ENCODE measurements around the gene MED20.

MED20 gene

GRCh38 chr6:41874741-41875140 lies 46.2 kb downstream of the MED20 start:
- ATAC-seq (no peak), DNase-seq (no peak)
- no peaks in the 10 kb centered on the region for H3K4me1 Mint-ChIP-seq
- no peaks in the 10 kb centered on the region for H3K36me3 Mint-ChIP-seq (ENCODE audit: low read depth)
- H3K4me3 Mint-ChIP-seq, result no peak overlapping the region
- H3K27ac Mint-ChIP-seq, result no peak overlapping the region
- no peaks in the 10 kb centered on the region for H3K9me3 Mint-ChIP-seq
- no peaks in the 10 kb centered on the region for H3K27me3 Mint-ChIP-seq

- no peaks in the 10 kb centered on the region for H3K27me3 Mint-ChIP-seq
Observed at GRCh38 chr6:41872147-41872546, 48.8 kb downstream of the MED20 start.

GRCh38 chr6:41871691-41872090 lies 49.2 kb downstream of the MED20 start:
- Mint-ChIP-seq H3K36me3 (ENCODE audit: low read depth) (no peaks in the 10 kb centered on the region), H3K27me3 (no peaks in the 10 kb centered on the region), H3K4me1 (no peaks in the 10 kb centered on the region), H3K9me3 (no peaks in the 10 kb centered on the region), H3K27ac (no peak overlapping the region), H3K4me3 (no peak overlapping the region)
- DNase-seq (no peak), ATAC-seq (no peak)

More at GRCh38 chr6:41872147-41872546, 48.8 kb downstream of the MED20 start:
- H3K4me1 Mint-ChIP-seq, result no peaks in the 10 kb centered on the region
- DNase-seq (no peak), ATAC-seq (no peak)
- H3K9me3 Mint-ChIP-seq, result no peaks in the 10 kb centered on the region
- H3K4me3 Mint-ChIP-seq, result no peak overlapping the region
- no peak overlapping the region for H3K27ac Mint-ChIP-seq
- H3K36me3 Mint-ChIP-seq (ENCODE audit: low read depth), result no peaks in the 10 kb centered on the region

GRCh38 chr6:41859356-41859755 lies 61.6 kb downstream of the MED20 start:
- no peak overlapping the region for H3K4me3 Mint-ChIP-seq
- DNase-seq, result no peak

GRCh38 chr6:41858703-41859102 lies 62.2 kb downstream of the MED20 start:
- ATAC-seq (no peak), DNase-seq (no peak)
- no peaks in the 10 kb centered on the region for H3K36me3 Mint-ChIP-seq (ENCODE audit: low read depth)
- no peaks in the 10 kb centered on the region for H3K9me3 Mint-ChIP-seq
- no peak overlapping the region for H3K4me3 Mint-ChIP-seq
- H3K4me1 Mint-ChIP-seq, result no peaks in the 10 kb centered on the region
- no peaks in the 10 kb centered on the region for H3K27me3 Mint-ChIP-seq
- no peak overlapping the region for H3K27ac Mint-ChIP-seq

More at GRCh38 chr6:41859356-41859755, 61.6 kb downstream of the MED20 start:
- H3K27me3 Mint-ChIP-seq, result no peaks in the 10 kb centered on the region
- no peaks in the 10 kb centered on the region for H3K4me1 Mint-ChIP-seq
- ATAC-seq, result no peak
- H3K36me3 Mint-ChIP-seq (ENCODE audit: low read depth), result no peaks in the 10 kb centered on the region
- H3K9me3 Mint-ChIP-seq, result no peaks in the 10 kb centered on the region
- no peak overlapping the region for H3K27ac Mint-ChIP-seq
